H9 (cell line): ENCODE results near the gene FHOD3. TPM values are rescaled to one million over a fixed set of nuclear protein-coding genes. Genes with fewer than 3 reads are reported as not detected.

Experiments used
- DNase-seq: peaks from one replicate; pipeline ENCODE4 v3.0.0-alpha.2; 2017
- H2AFZ ChIP-seq: one replicate; pipeline ENCODE4 v1.6.1; 2013; ENCODE audit warnings: mild to moderate bottlenecking, low read length, control low read depth, moderate library complexity
- H2AK5ac ChIP-seq: 2 replicates; pipeline ENCODE4 v1.6.1; 2013; ENCODE audit warnings: low read length, control low read depth, mixed read lengths; ENCODE audit not compliant: insufficient read length
- H2BK120ac ChIP-seq: one replicate; pipeline ENCODE4 v1.6.1; 2013; ENCODE audit warnings: low read depth, mild to moderate bottlenecking, low read length, control low read depth, inconsistent platforms; ENCODE audit not compliant: poor library complexity, severe bottlenecking
- H2BK12ac ChIP-seq: 2 replicates; pipeline ENCODE4 v1.6.1; 2013; ENCODE audit warnings: low read length, control low read depth, mixed read lengths, low read depth; ENCODE audit not compliant: insufficient read length
- H2BK15ac ChIP-seq: 2 replicates; pipeline ENCODE4 v1.6.1; 2013; ENCODE audit warnings: low read depth, low read length, control low read depth
- H2BK20ac ChIP-seq: one replicate; pipeline ENCODE4 v1.6.1; 2013; ENCODE audit warnings: low read depth, mild to moderate bottlenecking, low read length, control low read depth, inconsistent platforms; ENCODE audit not compliant: poor library complexity, severe bottlenecking
- H2BK5ac ChIP-seq: 2 replicates; pipeline ENCODE4 v1.6.1; 2013; ENCODE audit warnings: low read length, control low read depth, mixed read lengths; ENCODE audit not compliant: insufficient read length
- H3K14ac ChIP-seq: 2 replicates; pipeline ENCODE4 v1.6.1; 2013; ENCODE audit warnings: low read length, control low read depth; ENCODE audit not compliant: insufficient read depth
- H3K18ac ChIP-seq: 2 replicates; pipeline ENCODE4 v1.6.1; 2013; ENCODE audit warnings: low read depth, mild to moderate bottlenecking, mixed read lengths, low read length, control low read depth; ENCODE audit not compliant: insufficient read length
- H3K23ac ChIP-seq: 2 replicates; pipeline ENCODE4 v1.6.1; 2013; ENCODE audit warnings: low read length, control low read depth, mixed read lengths, low read depth; ENCODE audit not compliant: insufficient read length
- H3K23me2 ChIP-seq: 2 replicates; pipeline ENCODE4 v1.6.1; 2013; ENCODE audit warnings: low read depth, mild to moderate bottlenecking, mixed read lengths, low read length, control low read depth; ENCODE audit not compliant: insufficient read length, poor library complexity, severe bottlenecking
- H3K27ac ChIP-seq: 2 replicates; pipeline ENCODE4 v1.5.1; 2013; ENCODE audit warnings: low read length, control low read depth, mixed read lengths, low read depth; ENCODE audit not compliant: insufficient read length
- H3K27me3 ChIP-seq: 2 replicates; pipeline ENCODE4 v1.6.1; 2013; ENCODE audit warnings: low read length, control low read depth, inconsistent platforms; ENCODE audit not compliant: insufficient read depth
- H3K4ac ChIP-seq: 2 replicates; pipeline ENCODE4 v1.6.1; 2013; ENCODE audit warnings: low read depth, mild to moderate bottlenecking, control low read depth, inconsistent platforms, low read length, moderate library complexity
- H3K4me1 ChIP-seq: 2 replicates; pipeline ENCODE4 v1.6.1; 2013; ENCODE audit warnings: low read length, control low read depth, inconsistent platforms; ENCODE audit not compliant: insufficient read depth
- H3K4me2 ChIP-seq: 2 replicates; pipeline ENCODE4 v1.6.1; 2013; ENCODE audit warnings: low read length, control low read depth, mixed read lengths; ENCODE audit not compliant: insufficient read length, insufficient read depth
- H3K56ac ChIP-seq: 2 replicates; pipeline ENCODE4 v1.6.1; 2013; ENCODE audit warnings: low read depth, mild to moderate bottlenecking, mixed read lengths, low read length, control low read depth; ENCODE audit not compliant: insufficient read length
- H3K79me1 ChIP-seq: 2 replicates; pipeline ENCODE4 v1.6.1; 2013; ENCODE audit warnings: low read depth, mild to moderate bottlenecking, moderate library complexity, low read length, control low read depth, inconsistent platforms; ENCODE audit not compliant: insufficient read depth, poor library complexity, severe bottlenecking
- H3K79me2 ChIP-seq: 2 replicates; pipeline ENCODE4 v1.6.1; 2013; ENCODE audit warnings: low read length, control low read depth, inconsistent platforms; ENCODE audit not compliant: insufficient read depth
- H3K9ac ChIP-seq: 2 replicates; pipeline ENCODE4 v1.6.1; 2013; ENCODE audit warnings: low read length, control low read depth, mixed read lengths; ENCODE audit not compliant: insufficient read length; ENCODE audit errors: extremely low read depth
- H3K9me3 ChIP-seq: one replicate; pipeline ENCODE4 v1.6.1; 2013; ENCODE audit warnings: low read depth, low read length, inconsistent platforms; ENCODE audit not compliant: control insufficient read depth
- H3T11ph ChIP-seq: one replicate; pipeline ENCODE4 v1.6.1; 2013; ENCODE audit warnings: mild to moderate bottlenecking, low read length, control low read depth, inconsistent platforms
- H4K20me1 ChIP-seq: one replicate; pipeline ENCODE4 v1.6.1; 2013; ENCODE audit not compliant: control insufficient read depth, insufficient read length, insufficient read depth
- H4K5ac ChIP-seq: 2 replicates; pipeline ENCODE4 v1.6.1; 2013; ENCODE audit warnings: low read depth, mild to moderate bottlenecking, mixed read lengths, low read length, control low read depth; ENCODE audit not compliant: insufficient read length
- H4K8ac ChIP-seq: replicated peaks from 2 replicates; pipeline ENCODE4 v1.6.1; 2013; ENCODE audit warnings: low read length, control low read depth, mixed read lengths, low read depth; ENCODE audit not compliant: insufficient read length
- H4K91ac ChIP-seq: 2 replicates; pipeline ENCODE4 v1.6.1; 2013; ENCODE audit warnings: low read depth, mild to moderate bottlenecking, moderate library complexity, mixed read lengths, low read length, control low read depth; ENCODE audit not compliant: insufficient read length
- H3K27ac Mint-ChIP-seq, 3 experiments: 2 replicates in 2 of 3; 3 replicates in 1 of 3; pipeline ENCODE4 v1.8.0; 2020 to 2021; ENCODE audit warnings: mixed read lengths in 3 of 3, mild to moderate bottlenecking in 1 of 3, moderate library complexity in 1 of 3
- H3K27me3 Mint-ChIP-seq: 2 replicates; pipeline ENCODE4 v1.8.0; 2021; ENCODE audit warnings: low read depth, mild to moderate bottlenecking, moderate library complexity, mixed read lengths
- H3K36me3 Mint-ChIP-seq, 3 experiments: 2 replicates in 2 of 3; 3 replicates in 1 of 3; pipeline ENCODE4 v1.8.0; 2020 to 2021; ENCODE audit warnings: low read depth in 3 of 3, mixed read lengths in 3 of 3; ENCODE audit not compliant: insufficient read depth in 1 of 3
- H3K4me1 Mint-ChIP-seq, 2 experiments: 2 replicates each; pipeline ENCODE4 v1.8.0; 2020; ENCODE audit warnings: mixed read lengths in 2 of 2
- H3K4me3 Mint-ChIP-seq, 2 experiments: 2 replicates in 1 of 2; 3 replicates in 1 of 2; pipeline ENCODE4 v1.8.0; 2020 to 2021; ENCODE audit warnings: mild to moderate bottlenecking in 2 of 2, mixed read lengths in 2 of 2, moderate library complexity in 1 of 2
- H3K9me3 Mint-ChIP-seq, 2 experiments: 2 replicates in 1 of 2; 3 replicates in 1 of 2; pipeline ENCODE4 v1.8.0; 2020; ENCODE audit warnings: mild to moderate bottlenecking in 2 of 2, mixed read lengths in 2 of 2, moderate library complexity in 1 of 2
- CTCF ChIP-seq: fragments of 200-600 bp; sonication (generic); conservative IDR thresholded peaks from 3 replicates; pipeline ENCODE4 v1.8.0; 2021; ENCODE audit warnings: antibody characterized with exemption, mild to moderate bottlenecking
- WGBS: extraction: QIAGEN DNeasy Blood & Tissue Kit; methylation state at CpG from one replicate; pipeline ENCODE4 v1.1.7; 2013; ENCODE audit warnings: missing lambda C conversion rate, low lambda C conversion rate, mixed read lengths; ENCODE audit not compliant: insufficient read length; ENCODE audit errors: extremely low coverage; 5-methylcytosine and 5-hydroxymethylcytosine counted together
- total RNA-seq: library from RNA; stranded (reverse); gene quantifications from 2 replicates; pipeline ENCODE4 v1.2.1, GENCODE V29; 2021

FHOD3 gene
- total RNA-seq, 1 experiment from 2014 or later = 8.0 TPM

- H3K4me1 ChIP-seq = no peaks in the 10 kb centered on the region
- no peak overlapping the region for H4K5ac ChIP-seq
- no peak overlapping the region for H3K4ac ChIP-seq
- H3K27me3 ChIP-seq = no peaks in the 10 kb centered on the region
- H3K36me3 Mint-ChIP-seq = no peaks in the 10 kb centered on the region; a peak in 1 of 7 replicates
- no peaks in the 10 kb centered on the region for H4K20me1 ChIP-seq
- H2AFZ ChIP-seq = no peak overlapping the region
- no peak overlapping the region for H3K9ac ChIP-seq
- H3K23ac ChIP-seq = no peak overlapping the region
- no peak overlapping the region for H2BK12ac ChIP-seq
- no peak overlapping the region for H4K91ac ChIP-seq
- no peak overlapping the region for H3K14ac ChIP-seq
- H2AK5ac ChIP-seq = no peak overlapping the region
- no peak overlapping the region for H3K18ac ChIP-seq
- H4K8ac ChIP-seq = no peak overlapping the region
- H2BK120ac ChIP-seq = no peak overlapping the region
- H2BK20ac ChIP-seq = no peak overlapping the region
- no peak overlapping the region for H2BK5ac ChIP-seq
- WGBS = no CpG with 5 or more reads among the region's 3 CpGs
- H3K79me1 ChIP-seq = no peaks in the 10 kb centered on the region
- no peak overlapping the region for H2BK15ac ChIP-seq
- H3K23me2 ChIP-seq = no peaks in the 10 kb centered on the region
- H3K56ac ChIP-seq = no peak overlapping the region
- H3K27ac Mint-ChIP-seq = no peak overlapping the region
- H3K79me2 ChIP-seq = no peaks in the 10 kb centered on the region
- no peak overlapping the region for H3T11ph ChIP-seq
- peaks cover 2% of the 10 kb centered on the region for H3K27me3 Mint-ChIP-seq
- DNase-seq = no peak
- H3K9me3 Mint-ChIP-seq = no peaks in the 10 kb centered on the region
- no peaks in the 10 kb centered on the region for H3K9me3 ChIP-seq
- H3K4me3 Mint-ChIP-seq = no peak overlapping the region
- peaks cover 2% of the 10 kb centered on the region in 2 experiments; a peak in 2 of 4 replicates for H3K4me1 Mint-ChIP-seq
- H3K27ac ChIP-seq = no peak overlapping the region
- no peak for TF ChIP-seq CTCF
- H3K4me2 ChIP-seq = no peak overlapping the region
These were observed 82.8 kb downstream of the FHOD3 start for GRCh38 chr18:36380173-36380827.
